Measurements from ENCODE around the gene DCHS1. TPM values are rescaled to one million over a fixed set of nuclear protein-coding genes. Genes with fewer than 3 reads are reported as not detected.

The DCHS1 gene
- total RNA-seq, 2 experiments from 2014 or later, result 0.80 to 0.90 TPM

- Mint-ChIP-seq H3K27ac (no peak overlapping the region), H3K9me3 (no peaks in the 10 kb centered on the region), H3K36me3 (no peaks in the 10 kb centered on the region), H3K27me3 (no peaks in the 10 kb centered on the region), H3K4me1 (ENCODE audit: low read depth) (peaks cover 61% of the 10 kb centered on the region), H3K4me3 (no peak overlapping the region)
- DNase-seq, result no peak
- ChIA-PET CTCF (interaction anchor here (0.6 to 3.9 kb wide), 4 partner anchors 12 to 233 kb away, joined by 3 to 14 read pairs (median 4); partner anchors contain the start of gene MRPL17), POLR2A (interaction anchor here (0.6 to 1.3 kb wide), 3 partner anchors 8 to 60 kb away, joined by 3 to 4 read pairs (median 4); partner anchors contain the start of gene TAF10)
- intact Hi-C loops (cut with micrococcal nuclease), result no loop called here
These were observed 16.4 kb upstream of the DCHS1 start for GRCh38 chr11:6671991-6672390.

GRCh38 chr11:6670202-6670830, 14.7 kb upstream of the DCHS1 start:
- Mint-ChIP-seq H3K9me3 (no peaks in the 10 kb centered on the region), H3K4me3 (peak overlapping the region; percentile 12), H3K27ac (peak overlapping the region; percentile 35), H3K36me3 (no peaks in the 10 kb centered on the region), H3K4me1 (ENCODE audit: low read depth) (peaks cover 71% of the 10 kb centered on the region), H3K27me3 (no peaks in the 10 kb centered on the region)
- intact Hi-C loops (cut with micrococcal nuclease), result loop anchor here (1.0 kb wide), 2 partner anchors 13 to 64 kb away; partner anchors contain the start of gene MRPL17
- ChIA-PET CTCF (interaction anchor here (0.8 to 1.6 kb wide), 4 partner anchors 10 to 291 kb away, joined by 3 to 8 read pairs (median 4); partner anchors contain the start of genes MRPL17 and TPP1), POLR2A (interaction anchor here (1.2 kb wide), 1 partner anchor 13 kb away, joined by 3 read pairs; the partner anchor contains the start of gene MRPL17)
- DNase-seq, result peak; percentile 37

- Mint-ChIP-seq H3K27ac (peak overlapping the region; percentile 50), H3K9me3 (no peaks in the 10 kb centered on the region), H3K4me1 (ENCODE audit: low read depth) (peaks cover 60% of the 10 kb centered on the region), H3K27me3 (no peaks in the 10 kb centered on the region), H3K4me3 (no peak overlapping the region), H3K36me3 (no peaks in the 10 kb centered on the region)
- POLR2A ChIA-PET, result interaction anchor here (0.7 to 1.5 kb wide), 5 partner anchors 14 to 60 kb away, joined by 3 to 5 read pairs (median 4); partner anchors contain the start of gene MRPL17
- intact Hi-C loops (cut with micrococcal nuclease), result loop anchor here (1.0 to 2.0 kb wide), 5 partner anchors 15 to 137 kb away; partner anchors contain the start of gene MRPL17
- peak; percentile 66 for DNase-seq
- CTCF ChIA-PET, result interaction anchor here (0.6 to 3.1 kb wide), 24 partner anchors 11 to 289 kb away, joined by 3 to 32 read pairs (median 5); partner anchors contain the start of genes ILK, MRPL17, TAF10 and TPP1
These were observed 12.2 kb upstream of the DCHS1 start for GRCh38 chr11:6667733-6668374.

- peaks cover 47% of the 10 kb centered on the region for H3K4me1 Mint-ChIP-seq (ENCODE audit: low read depth)
- intact Hi-C loops (cut with micrococcal nuclease), result loop anchor here (1.0 to 2.0 kb wide), 4 partner anchors 16 to 135 kb away; partner anchors contain the start of gene MRPL17
- DNase-seq, result peak; percentile 38
- no peaks in the 10 kb centered on the region for H3K27me3 Mint-ChIP-seq
- H3K27ac Mint-ChIP-seq, result peak overlapping the region; percentile 50
- H3K9me3 Mint-ChIP-seq, result no peaks in the 10 kb centered on the region
- ChIA-PET POLR2A (interaction anchor here (0.9 kb wide), 1 partner anchor 56 kb away, joined by 4 read pairs; no protein-coding TSS in a partner anchor), CTCF (interaction anchor here (0.7 to 3.1 kb wide), 18 partner anchors 9 to 288 kb away, joined by 3 to 32 read pairs (median 6); partner anchors contain the start of genes ILK, MRPL17, TAF10 and TPP1)
- H3K4me3 Mint-ChIP-seq, result no peak overlapping the region
- H3K36me3 Mint-ChIP-seq, result no peaks in the 10 kb centered on the region
These were observed 10.9 kb upstream of the DCHS1 start for GRCh38 chr11:6666302-6667183.

- H3K36me3 Mint-ChIP-seq, result no peaks in the 10 kb centered on the region
- intact Hi-C loops (cut with micrococcal nuclease), result no loop called here
- no peaks in the 10 kb centered on the region for H3K27me3 Mint-ChIP-seq
- H3K9me3 Mint-ChIP-seq, result no peaks in the 10 kb centered on the region
- no peak overlapping the region for H3K27ac Mint-ChIP-seq
- H3K4me3 Mint-ChIP-seq, result no peak overlapping the region
- DNase-seq, result no peak
- peaks cover 29% of the 10 kb centered on the region for H3K4me1 Mint-ChIP-seq (ENCODE audit: low read depth)
- POLR2A ChIA-PET, result no interaction called here
- CTCF ChIA-PET, result interaction anchor here (2.4 kb wide), 1 partner anchor 12 kb away, joined by 7 read pairs; no protein-coding TSS in a partner anchor
These were observed 8.9 kb upstream of the DCHS1 start for GRCh38 chr11:6664551-6664950.

GRCh38 chr11:6663794-6664469, 8.3 kb upstream of the DCHS1 start:
- Mint-ChIP-seq H3K4me3 (no peak overlapping the region), H3K4me1 (ENCODE audit: low read depth) (peaks cover 29% of the 10 kb centered on the region), H3K36me3 (no peaks in the 10 kb centered on the region), H3K27ac (no peak overlapping the region), H3K27me3 (no peaks in the 10 kb centered on the region), H3K9me3 (no peaks in the 10 kb centered on the region)
- POLR2A ChIA-PET, result no interaction called here
- intact Hi-C loops (cut with micrococcal nuclease), result no loop called here
- DNase-seq, result no peak
- CTCF ChIA-PET, result interaction anchor here (2.4 kb wide), 1 partner anchor 11 kb away, joined by 7 read pairs; no protein-coding TSS in a partner anchor

GRCh38 chr11:6660712-6661111, 5.1 kb upstream of the DCHS1 start:
- no peak for DNase-seq
- no peaks in the 10 kb centered on the region for H3K36me3 Mint-ChIP-seq
- H3K4me1 Mint-ChIP-seq (ENCODE audit: low read depth), result peaks cover 9% of the 10 kb centered on the region
- H3K9me3 Mint-ChIP-seq, result no peaks in the 10 kb centered on the region
- no peak overlapping the region for H3K27ac Mint-ChIP-seq
- intact Hi-C loops (cut with micrococcal nuclease), result no loop called here
- peaks cover 3% of the 10 kb centered on the region for H3K27me3 Mint-ChIP-seq
- H3K4me3 Mint-ChIP-seq, result no peak overlapping the region
- POLR2A ChIA-PET, result no interaction called here
- CTCF ChIA-PET, result no interaction called here

- H3K4me3 Mint-ChIP-seq, result no peak overlapping the region
- POLR2A ChIA-PET, result no interaction called here
- DNase-seq, result no peak
- peaks cover 4% of the 10 kb centered on the region for H3K4me1 Mint-ChIP-seq (ENCODE audit: low read depth)
- peaks cover 3% of the 10 kb centered on the region for H3K27me3 Mint-ChIP-seq
- CTCF ChIA-PET, result interaction anchor here (1.8 kb wide), 1 partner anchor 127 kb away, joined by 5 read pairs; no protein-coding TSS in a partner anchor
- no peak overlapping the region for H3K27ac Mint-ChIP-seq
- no peaks in the 10 kb centered on the region for H3K9me3 Mint-ChIP-seq
- H3K36me3 Mint-ChIP-seq, result no peaks in the 10 kb centered on the region
- intact Hi-C loops (cut with micrococcal nuclease), result no loop called here
These were observed 3.0 kb upstream of the DCHS1 start for GRCh38 chr11:6658647-6659046.

- CTCF ChIA-PET, result interaction anchor here (0.9 to 1.8 kb wide), 2 partner anchors 10 to 126 kb away, joined by 5 read pairs; no protein-coding TSS in a partner anchor
- no peak overlapping the region for H3K27ac Mint-ChIP-seq
- no peak for DNase-seq
- intact Hi-C loops (cut with micrococcal nuclease), result no loop called here
- H3K27me3 Mint-ChIP-seq, result peaks cover 3% of the 10 kb centered on the region
- no peaks in the 10 kb centered on the region for H3K4me1 Mint-ChIP-seq (ENCODE audit: low read depth)
- no peaks in the 10 kb centered on the region for H3K9me3 Mint-ChIP-seq
- H3K36me3 Mint-ChIP-seq, result no peaks in the 10 kb centered on the region
- POLR2A ChIA-PET, result no interaction called here
- no peak overlapping the region for H3K4me3 Mint-ChIP-seq
These were observed 1.7 kb upstream of the DCHS1 start for GRCh38 chr11:6657346-6657745.

- Mint-ChIP-seq H3K27ac (no peak overlapping the region), H3K9me3 (no peaks in the 10 kb centered on the region), H3K4me1 (ENCODE audit: low read depth) (no peaks in the 10 kb centered on the region), H3K4me3 (peak overlapping the region; percentile 18), H3K27me3 (peaks cover 3% of the 10 kb centered on the region), H3K36me3 (no peaks in the 10 kb centered on the region)
- intact Hi-C loops (cut with micrococcal nuclease), result no loop called here
- CTCF ChIA-PET, result interaction anchor here (0.9 to 1.8 kb wide), 2 partner anchors 10 to 126 kb away, joined by 5 read pairs; no protein-coding TSS in a partner anchor
- DNase-seq, result no peak
- POLR2A ChIA-PET, result no interaction called here
These were observed 1.3 kb upstream of the DCHS1 start for GRCh38 chr11:6656936-6657335.

- H3K4me3 Mint-ChIP-seq, result peak overlapping the region; percentile 51
- no peak overlapping the region for H3K27ac Mint-ChIP-seq
- ChIA-PET POLR2A (no interaction called here), CTCF (no interaction called here)
- H3K27me3 Mint-ChIP-seq, result peaks cover 3% of the 10 kb centered on the region
- H3K9me3 Mint-ChIP-seq, result no peaks in the 10 kb centered on the region
- intact Hi-C loops (cut with micrococcal nuclease), result no loop called here
- H3K4me1 Mint-ChIP-seq (ENCODE audit: low read depth), result no peaks in the 10 kb centered on the region
- no peaks in the 10 kb centered on the region for H3K36me3 Mint-ChIP-seq
- no peak for DNase-seq
These were observed 941 bp upstream of the DCHS1 start for GRCh38 chr11:6656584-6656915.
